Left kidney (tissue), 2 donors: ENCODE measurements around the gene HES1. TPM values are rescaled to one million over a fixed set of nuclear protein-coding genes. Genes with fewer than 3 reads are reported as not detected.
"Not testable (repeated sequence)": the region's sequence is repeated elsewhere in the genome, so short reads cannot be mapped to it uniquely, and the experiment has no call there.

Experiments
- DNase-seq: peaks from one replicate; pipeline ENCODE4 v3.0.0-alpha.2; 2013
- polyA plus RNA-seq: library from polyadenylated mRNA; unstranded; fragments of 120-200 nt; gene quantifications from one replicate; pipeline ENCODE4 v1.2.1, GENCODE V29; 2013; ENCODE audit not compliant: insufficient read length

The HES1 gene
- polyA plus RNA-seq, 1 donor = 65.2 TPM

- DNase-seq = no peak
Measured at GRCh38 chr3:194124193-194124592, 11.8 kb upstream of the HES1 start.

GRCh38 chr3:194125442-194125841 lies 10.5 kb upstream of the HES1 start:
- DNase-seq = no peak

- no peak for DNase-seq
Measured at GRCh38 chr3:194126790-194127189, 9.2 kb upstream of the HES1 start.

GRCh38 chr3:194128202-194128918 lies 7.6 kb upstream of the HES1 start:
- no peak for DNase-seq

GRCh38 chr3:194128919-194129295 lies 7.0 kb upstream of the HES1 start:
- DNase-seq = not testable (repeated sequence)

GRCh38 chr3:194129581-194130133 lies 6.3 kb upstream of the HES1 start:
- DNase-seq = no peak

GRCh38 chr3:194130188-194130587 lies 5.8 kb upstream of the HES1 start:
- no peak for DNase-seq

GRCh38 chr3:194130807-194131589 lies 5.0 kb upstream of the HES1 start:
- peak; percentile 76 for DNase-seq

GRCh38 chr3:194132465-194133286 lies 3.3 kb upstream of the HES1 start:
- no peak for DNase-seq

GRCh38 chr3:194133661-194134230 lies 2.2 kb upstream of the HES1 start:
- DNase-seq = no peak

GRCh38 chr3:194134231-194134756 lies 1.7 kb upstream of the HES1 start:
- no peak for DNase-seq

- DNase-seq = peak; percentile 95
Measured at GRCh38 chr3:194134757-194135515, 1.0 kb upstream of the HES1 start.

GRCh38 chr3:194135516-194135805 lies 487 bp upstream of the HES1 start:
- DNase-seq = no peak

GRCh38 chr3:194136519-194137007 lies 615 bp downstream of the HES1 start:
- DNase-seq = no peak

GRCh38 chr3:194137008-194137505 lies 1.1 kb downstream of the HES1 start:
- DNase-seq = peak; percentile 68

- no peak for DNase-seq
Measured at GRCh38 chr3:194137506-194138474, 1.8 kb downstream of the HES1 start.

GRCh38 chr3:194138732-194139070 lies 2.8 kb downstream of the HES1 start:
- no peak for DNase-seq

GRCh38 chr3:194139071-194139813 lies 3.3 kb downstream of the HES1 start:
- DNase-seq = peak; percentile 82

- no peak for DNase-seq
Measured at GRCh38 chr3:194139814-194140391, 4.0 kb downstream of the HES1 start.
